HepG2 (cell line): ENCODE measurements around the gene STRN4. TPM values are rescaled to one million over a fixed set of nuclear protein-coding genes. Genes with fewer than 3 reads are reported as not detected.

Experiments used
- ATAC-seq: fragments of 200-7000 bp; cut with Tn5 transposase; 3 replicates; pipeline ENCODE4 v1.9.1; 2020; ENCODE audit warnings: mild to moderate bottlenecking, moderate library complexity
- BruUV-seq: library from RNA; stranded (reverse); fragments of 400-500 nt; replicated peaks from 2 replicates; lab custom pipeline; 2021; lab: Mats Ljungman, UMichigan
- CTCF ChIA-PET: fragments of 300-600 bp; formaldehyde crosslinking; extraction: SDS; loops from one replicate; lab custom pipeline; 2021; ENCODE audit warnings: low total read pairs, inconsistent platforms, low intra/inter-chr PET ratio; lab: Yijun Ruan, JAX
- POLR2A ChIA-PET: fragments of 350-600 bp; sonication (Branson Sonifier 250); formaldehyde crosslinking; loops from one replicate; lab custom pipeline; 2020; ENCODE audit warnings: antibody characterized with exemption, inconsistent platforms; lab: Yijun Ruan, JAX
- DNase-seq: peaks from one replicate; pipeline ENCODE4 v3.0.0-alpha.2; 2015; ENCODE audit warnings: low spot score
- FAIRE-seq: peaks from 3 replicates; lab custom pipeline; 2011; peaks lifted over from hg19 to GRCh38; lab: Jason Lieb, UNC
- H2AFZ ChIP-seq: one replicate; pipeline ENCODE4 v1.6.1; 2011; ENCODE audit warnings: low read length, inconsistent platforms
- H3K27ac ChIP-seq: fragments of 300-600 bp; 3 replicates; pipeline ENCODE4 v1.8.0; 2011; ENCODE audit warnings: mixed run types, mild to moderate bottlenecking, mixed read lengths, low read length, inconsistent platforms; ENCODE audit not compliant: insufficient read depth; ENCODE audit errors: extremely low read length
- H3K27me3 ChIP-seq, 2 experiments: fragments of 200-600 bp in 1 of 2; 2 replicates in 1 of 2; 3 replicates in 1 of 2; pipeline versions ENCODE4 v1.6.0 to v1.8.0; 2011; ENCODE audit warnings: low read length in 2 of 2, mild to moderate bottlenecking in 2 of 2, moderate library complexity in 2 of 2, inconsistent platforms in 1 of 2; ENCODE audit not compliant: insufficient read depth in 2 of 2, control insufficient read depth in 1 of 2
- H3K36me3 ChIP-seq, 2 experiments: fragments of 200-600 bp in 1 of 2; replicated peaks in 1 of 2; 2 replicates in 1 of 2; 3 replicates in 1 of 2; pipeline versions ENCODE4 v1.5.1 to v1.8.0; 2011; ENCODE audit warnings: low read length in 2 of 2, inconsistent platforms in 1 of 2; ENCODE audit not compliant: insufficient read depth in 2 of 2, control insufficient read depth in 1 of 2
- H3K4me1 ChIP-seq: 2 replicates; pipeline ENCODE4 v1.5.1; 2012; ENCODE audit warnings: low read length, inconsistent platforms; ENCODE audit not compliant: insufficient read depth
- H3K4me2 ChIP-seq: 2 replicates; pipeline ENCODE4 v1.6.0; 2011; ENCODE audit warnings: low read depth, low read length, inconsistent platforms
- H3K4me3 ChIP-seq, 3 experiments: fragments of 200-600 bp in 1 of 3; sonication (generic), shearing (Covaris generic) in 1 of 3; replicated peaks in 1 of 3; 2 replicates each; pipeline ENCODE4 v1.5.1; 2011 to 2016; ENCODE audit warnings: low read length in 3 of 3, inconsistent platforms in 2 of 3, low read depth in 2 of 3, mild to moderate bottlenecking in 2 of 3, control low read depth in 1 of 3, mixed read lengths in 1 of 3; ENCODE audit not compliant: insufficient read depth in 1 of 3
- H3K79me2 ChIP-seq: one replicate; pipeline ENCODE4 v1.6.1; 2011; ENCODE audit warnings: low read length, inconsistent platforms; ENCODE audit not compliant: insufficient read depth
- H3K9ac ChIP-seq: 2 replicates; pipeline ENCODE4 v1.6.0; 2011; ENCODE audit warnings: mild to moderate bottlenecking, low read depth, low read length, inconsistent platforms; ENCODE audit not compliant: insufficient read depth
- H3K9me3 ChIP-seq: 2 replicates; pipeline ENCODE4 v1.5.1; 2012; ENCODE audit warnings: mild to moderate bottlenecking, low read length
- H4K20me1 ChIP-seq: 2 replicates; pipeline ENCODE4 v1.6.0; 2011; ENCODE audit warnings: inconsistent platforms, mild to moderate bottlenecking, low read length, moderate library complexity; ENCODE audit not compliant: insufficient read depth
- MTF2 ChIP-seq: sonication (generic); formaldehyde crosslinking; IDR thresholded peaks from 2 replicates; pipeline ENCODE4 v1.5.0; 2020; ENCODE audit warnings: missing genetic modification reagents, borderline replicate concordance
- NCOA1 ChIP-seq: sonication (generic); formaldehyde crosslinking; IDR thresholded peaks from 2 replicates; pipeline ENCODE4 v1.9.0; 2021; ENCODE audit warnings: missing genetic modification reagents
- NFYC ChIP-seq: IDR thresholded peaks from 2 replicates; pipeline ENCODE4 v1.6.1; 2016; ENCODE audit warnings: missing genetic modification reagents, missing compliant biosample characterization
- PRDM10 ChIP-seq: sonication (generic); formaldehyde crosslinking; IDR thresholded peaks from 2 replicates; pipeline ENCODE4 v1.4.0; 2020; ENCODE audit warnings: low read depth, missing genetic modification reagents
- SATB2 ChIP-seq: sonication (generic); formaldehyde crosslinking; IDR thresholded peaks from 2 replicates; pipeline ENCODE4 v1.5.0; 2020; ENCODE audit warnings: missing genetic modification reagents
- SP1 ChIP-seq, 2 experiments: fragments of 450-650 bp in 1 of 2; sonication (generic) in 1 of 2; formaldehyde crosslinking in 1 of 2; IDR thresholded peaks; 2 replicates each; pipeline versions ENCODE4 v1.4.0 to v1.6.1; 2016 to 2020; ENCODE audit warnings: missing genetic modification reagents in 1 of 2
- YY1 ChIP-seq: IDR thresholded peaks from 2 replicates; pipeline ENCODE4 v1.6.1; 2011; ENCODE audit warnings: low read length, low read depth, moderate library complexity, mild to moderate bottlenecking; ENCODE audit not compliant: insufficient read depth, insufficient replicate concordance
- ZBTB39 ChIP-seq: sonication (generic); formaldehyde crosslinking; IDR thresholded peaks from 2 replicates; pipeline ENCODE4 v1.5.0; 2020; ENCODE audit warnings: missing genetic modification reagents
- ZNF383 ChIP-seq: sonication (generic); formaldehyde crosslinking; IDR thresholded peaks from 2 replicates; pipeline ENCODE4 v1.4.0; 2020; ENCODE audit warnings: missing genetic modification reagents, mild to moderate bottlenecking, borderline replicate concordance
- ZNF510 ChIP-seq: sonication (generic); formaldehyde crosslinking; IDR thresholded peaks from 2 replicates; pipeline ENCODE4 v1.4.0; 2020; ENCODE audit warnings: low read depth, mild to moderate bottlenecking, missing genetic modification reagents
- ZNF629 ChIP-seq: sonication (generic); formaldehyde crosslinking; conservative IDR thresholded peaks from 2 replicates; pipeline ENCODE4 v1.5.0; 2020; ENCODE audit warnings: missing genetic modification reagents
- ZNF773 ChIP-seq: sonication (generic); formaldehyde crosslinking; IDR thresholded peaks from 2 replicates; pipeline ENCODE4 v1.4.0; 2020; ENCODE audit warnings: missing genetic modification reagents, borderline replicate concordance
- ZNF878 ChIP-seq: sonication (generic); formaldehyde crosslinking; IDR thresholded peaks from 2 replicates; pipeline ENCODE4 v1.8.1; 2023; ENCODE audit warnings: mild to moderate bottlenecking, missing genetic modification reagents, moderate library complexity
- WGBS: methylation state at CpG from one replicate; pipeline ENCODE4 v1.1.6; 2017; ENCODE audit warnings: low lambda C conversion rate; 5-methylcytosine and 5-hydroxymethylcytosine counted together
- in situ Hi-C: cut with HindIII; loops from 2 replicates; pipeline ENCODE4 v1.10.0; 2017; ENCODE audit warnings: low pct_unique_long_range_greater_than_20kb; ENCODE audit not compliant: extremely low pct_ligation_motif_present
- intact Hi-C: fragments of 100-400 bp; cut with micrococcal nuclease; formaldehyde crosslinking; loops from one replicate; pipeline ENCODE4 v1.10.0; 2022; ENCODE audit not compliant: unreplicated experiment
- polyA plus RNA-seq, 8 experiments: library from polyadenylated mRNA; depleted of rRNA in 3 of 8; stranded (reverse) in 7 of 8; unstranded in 1 of 8; fragments of >200 nt; fragmentation: Illumina TruSeq in 4 of 8; extraction: Trizol in 4 of 8; gene quantifications; 2 replicates each; pipeline versions ENCODE4 v1.2.1 to v1.2.3, GENCODE V29; 2011 to 2016; ENCODE audit warnings: low read depth in 4 of 8, missing spikeins in 1 of 8, mixed read lengths in 1 of 8; ENCODE audit not compliant: insufficient read depth in 1 of 8
- total RNA-seq, 5 experiments: library from RNA; depleted of rRNA; stranded (reverse); fragments of >200 nt; fragmentation: Illumina TruSeq; extraction: Trizol; gene quantifications; 2 replicates each; pipeline ENCODE4 v1.2.3, GENCODE V29; 2016; ENCODE audit warnings: low read depth in 1 of 5

STRN4 gene
- total and polyA plus RNA-seq, 2 of the 13 experiments (the other 11 are each of a cell fraction or from before 2014, with no cell fraction given): 43.1 to 57.3 TPM

- 0 out of 2 replicates have a peak, but pooled peaks have one; percentile 25 for TF ChIP-seq PRDM10 (CRISPR knock-in tag)
- TF ChIP-seq NFYC (CRISPR knock-in tag): peak; percentile 82
- TF ChIP-seq ZNF629: peak; percentile 92
- TF ChIP-seq, all 625 proteins: peak for 68
Measured at GRCh38 chr19:46717034-46717715, 29.1 kb downstream of the STRN4 start, which contains the start of gene PRKD2 (continued).

GRCh38 chr19:46716672-46717033 lies 29.6 kb downstream of the STRN4 start:
- Histone ChIP-seq H3K27ac (peak overlapping the region; percentile 38), H3K36me3 (peaks cover 4 to 6% of the 10 kb centered on the region in 2 experiments; a peak in 3 of 5 replicates), H3K9me3 (no peaks in the 10 kb centered on the region), H4K20me1 (no peaks in the 10 kb centered on the region), H3K4me1 (peaks cover 20% of the 10 kb centered on the region), H3K79me2 (peaks cover 20% of the 10 kb centered on the region), H3K27me3 (no peaks in the 10 kb centered on the region; a peak in 1 of 5 replicates), H3K9ac (peak overlapping the region; percentile 75), H3K4me2 (peak overlapping the region; percentile 96), H2AFZ (no peak overlapping the region), H3K4me3 (peak overlapping the region; percentile 79 to 83 (median 82))
- CTCF ChIA-PET: no interaction called here
- POLR2A ChIA-PET: interaction anchor here (0.8 to 1.4 kb wide), 3 partner anchors 10 to 29 kb away, joined by 3 read pairs; partner anchors contain the start of genes FKRP and STRN4
- BruUV-seq: no TSS peak
- TF ChIP-seq MTF2 (CRISPR knock-in tag) (no peak), ZNF878 (no peak), ZNF510 (CRISPR knock-in tag) (no peak), NCOA1 (CRISPR knock-in tag) (no peak), ZNF773 (CRISPR knock-in tag) (no peak), ZBTB39 (CRISPR knock-in tag) (no peak), ZNF383 (CRISPR knock-in tag) (0 out of 2 replicates have a peak, but pooled peaks have one; percentile 13), SATB2 (CRISPR knock-in tag) (no peak), YY1 (peak; percentile 31), SP1 (IDR thresholded peaks at IDR 0.05) (no peak), SP1 (CRISPR knock-in tag; IDR thresholded peaks at IDR 0.05) (no peak)
- FAIRE-seq: no peak
- intact Hi-C loops: no loop called here
- in situ Hi-C loops: no loop called here
- WGBS: 0% methylated on average over 20 of the region's 20 CpGs
- DNase-seq: no peak
- no peak for ATAC-seq
